ENCODE measurements around the gene GHR. TPM values are rescaled to one million over a fixed set of nuclear protein-coding genes. Genes with fewer than 3 reads are reported as not detected.

Gene GHR
- total RNA-seq: 10 to 100 TPM in 3 of 4 donors, 1 to 10 TPM in 1; 9.1 to 22.8 (median 12.7) TPM
- 1 to 10 TPM in 2 of 3 donors, under 1 TPM in 1; 0.46 to 3.0 (median 2.4) TPM for polyA plus RNA-seq

DNA sequence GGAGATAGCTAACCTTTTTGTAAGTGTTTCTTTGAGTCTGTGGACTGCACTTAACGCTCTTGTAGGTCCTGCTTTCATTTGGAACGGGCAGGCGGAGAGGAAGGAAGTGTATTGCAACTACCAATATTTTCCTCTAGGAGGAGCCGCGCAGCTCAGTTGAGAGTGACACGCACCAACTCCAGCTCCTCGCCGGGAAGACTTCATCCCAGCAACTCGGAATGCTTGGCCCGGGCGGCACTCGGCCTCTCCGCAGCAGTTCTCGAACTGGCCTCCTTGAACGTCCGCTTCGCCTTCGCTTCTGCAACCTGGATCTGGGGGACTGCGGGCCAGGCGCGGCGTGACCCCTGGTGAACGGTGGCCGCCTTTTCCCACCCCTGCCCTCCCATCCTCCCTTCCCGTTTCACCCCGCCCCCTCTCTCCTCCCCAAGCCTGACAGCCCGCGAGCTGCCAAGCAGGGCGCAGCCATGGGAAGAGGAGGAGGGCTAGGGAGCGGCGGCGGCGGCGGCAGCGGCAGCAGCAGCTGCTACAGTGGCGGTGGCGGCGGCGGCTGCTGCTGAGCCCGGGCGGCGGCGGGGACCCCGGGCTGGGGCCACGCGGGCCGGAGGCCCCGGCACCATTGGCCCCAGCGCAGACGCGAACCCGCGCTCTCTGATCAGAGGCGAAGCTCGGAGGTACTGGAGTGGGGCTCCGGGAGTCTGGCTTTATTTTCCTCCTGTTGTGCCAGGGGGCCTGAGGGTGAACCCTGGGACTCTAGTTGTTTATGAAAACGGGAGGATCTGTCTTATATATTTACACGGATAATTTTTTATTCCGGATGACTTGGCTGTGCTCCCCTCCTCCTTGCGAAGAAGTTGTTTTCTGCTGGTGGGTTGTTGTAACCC is at the start of gene GHR:
Gene GHR (plus strand): TSS at position 155 of the 881 bp plus-strand sequence. CDS start 142,436 bp downstream, outside the sequence.
- H3K9me3 ChIP-seq: no peaks in the 10 kb centered on the region
- H3K36me3 ChIP-seq: no peaks in the 10 kb centered on the region
- peak within 1 kb of the TSS; percentile 86 to 91 (median 90) for H3K27ac ChIP-seq
- H3K4me3 ChIP-seq: peak within 1 kb of the TSS; percentile 58 to 70 (median 66)
- no peaks in the 10 kb centered on the region for H3K27me3 ChIP-seq
- TF ChIP-seq POLR2AphosphoS5 (IDR thresholded peaks at IDR 0.05): peak; percentile 5 to 62 (median 40)
- no peak for TF ChIP-seq EP300 (IDR thresholded peaks at IDR 0.05)
- TF ChIP-seq POLR2A (IDR thresholded peaks at IDR 0.05): no peak
- TF ChIP-seq, protein P1, sequence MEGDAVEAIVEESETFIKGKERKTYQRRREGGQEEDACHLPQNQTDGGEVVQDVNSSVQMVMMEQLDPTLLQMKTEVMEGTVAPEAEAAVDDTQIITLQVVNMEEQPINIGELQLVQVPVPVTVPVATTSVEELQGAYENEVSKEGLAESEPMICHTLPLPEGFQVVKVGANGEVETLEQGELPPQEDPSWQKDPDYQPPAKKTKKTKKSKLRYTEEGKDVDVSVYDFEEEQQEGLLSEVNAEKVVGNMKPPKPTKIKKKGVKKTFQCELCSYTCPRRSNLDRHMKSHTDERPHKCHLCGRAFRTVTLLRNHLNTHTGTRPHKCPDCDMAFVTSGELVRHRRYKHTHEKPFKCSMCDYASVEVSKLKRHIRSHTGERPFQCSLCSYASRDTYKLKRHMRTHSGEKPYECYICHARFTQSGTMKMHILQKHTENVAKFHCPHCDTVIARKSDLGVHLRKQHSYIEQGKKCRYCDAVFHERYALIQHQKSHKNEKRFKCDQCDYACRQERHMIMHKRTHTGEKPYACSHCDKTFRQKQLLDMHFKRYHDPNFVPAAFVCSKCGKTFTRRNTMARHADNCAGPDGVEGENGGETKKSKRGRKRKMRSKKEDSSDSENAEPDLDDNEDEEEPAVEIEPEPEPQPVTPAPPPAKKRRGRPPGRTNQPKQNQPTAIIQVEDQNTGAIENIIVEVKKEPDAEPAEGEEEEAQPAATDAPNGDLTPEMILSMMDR (IDR thresholded peaks at IDR 0.05): peak; percentile 72 to 88 (median 80)
- intact Hi-C loops (cut with DNase I): loop anchor here (1.0 to 10.0 kb wide), 5 partner anchors 71 to 344 kb away; no protein-coding TSS in a partner anchor
- 1 to 2% methylated on average over 60 of the region's 60 CpGs for WGBS, 2 donors
- DNase-seq: peak; percentile 93
- H3K4me1 ChIP-seq: peaks cover 0 to 35% (median 29%) of the 10 kb centered on the region in 4 donors

DNA sequence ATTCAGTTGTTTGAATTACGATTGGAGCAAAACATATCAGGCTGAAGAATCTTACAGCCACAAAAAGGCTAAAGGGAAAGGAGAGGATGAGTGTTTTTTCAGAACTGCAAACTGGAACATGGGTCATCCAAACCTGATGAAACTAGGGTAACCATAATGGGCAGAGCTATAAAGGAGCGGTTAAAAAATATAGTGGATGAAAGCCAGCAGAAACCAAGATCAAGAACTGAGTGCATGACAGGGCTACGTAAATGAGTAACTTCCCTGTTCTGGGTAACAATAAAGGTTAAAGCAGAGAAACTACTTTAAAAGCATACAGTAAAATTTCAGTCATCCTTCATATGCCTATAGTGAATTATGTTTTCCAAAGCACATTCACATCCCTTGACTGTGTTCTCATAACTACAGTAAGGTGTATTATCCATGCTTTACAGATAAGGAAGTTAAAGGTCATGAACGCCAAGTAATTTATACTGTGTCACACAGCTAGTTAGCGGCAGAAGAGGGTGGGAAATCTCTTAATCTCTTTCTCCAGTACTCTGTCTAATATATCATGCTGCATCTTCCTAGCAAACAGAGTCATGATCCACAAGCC is 48.5 kb upstream of the GHR start:
- no peak for TF ChIP-seq EP300 (IDR thresholded peaks at IDR 0.05)
- TF ChIP-seq POLR2AphosphoS5 (IDR thresholded peaks at IDR 0.05): no peak
- TF ChIP-seq, protein P1 (IDR thresholded peaks at IDR 0.05): no peak
- TF ChIP-seq POLR2A (IDR thresholded peaks at IDR 0.05): no peak
- Histone ChIP-seq H3K36me3 (no peaks in the 10 kb centered on the region), H3K9me3 (no peaks in the 10 kb centered on the region), H3K4me1 (no peaks in the 10 kb centered on the region), H3K27ac (no peak overlapping the region), H3K4me3 (no peak overlapping the region), H3K27me3 (no peaks in the 10 kb centered on the region)
- 23 to 72% methylated on average over 5 of the region's 5 CpGs for WGBS, 2 donors
- intact Hi-C loops (cut with DNase I): no loop called here
- DNase-seq: no peak

DNA sequence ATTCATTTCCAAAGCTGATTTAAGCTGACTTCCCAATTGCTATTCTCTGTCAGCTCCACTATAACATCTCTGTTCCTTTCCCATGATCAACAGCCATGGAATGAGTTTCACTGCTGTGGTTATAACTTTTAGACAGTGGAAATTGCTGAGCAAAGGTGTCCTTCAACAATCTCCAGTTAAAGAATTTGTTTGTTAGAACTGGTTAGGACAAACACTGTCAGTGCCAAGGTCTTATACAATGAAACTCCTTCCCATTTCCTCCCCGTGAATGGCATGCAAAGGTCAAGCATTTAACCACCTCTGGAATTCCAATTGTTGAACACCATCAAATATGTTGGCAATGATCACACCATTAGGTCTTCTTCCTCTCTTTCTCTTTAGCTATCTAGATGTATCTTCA is 45.7 kb upstream of the GHR start:
- Histone ChIP-seq H3K4me1 (no peaks in the 10 kb centered on the region), H3K36me3 (no peaks in the 10 kb centered on the region), H3K27ac (no peak overlapping the region), H3K9me3 (no peaks in the 10 kb centered on the region), H3K4me3 (no peak overlapping the region), H3K27me3 (no peaks in the 10 kb centered on the region)
- intact Hi-C loops (cut with DNase I): no loop called here
- DNase-seq: no peak
- TF ChIP-seq POLR2A (IDR thresholded peaks at IDR 0.05) (no peak), EP300 (IDR thresholded peaks at IDR 0.05) (no peak)
- WGBS, 2 donors: 5 to 34% methylated on average over 1 of the region's 1 CpG

DNA sequence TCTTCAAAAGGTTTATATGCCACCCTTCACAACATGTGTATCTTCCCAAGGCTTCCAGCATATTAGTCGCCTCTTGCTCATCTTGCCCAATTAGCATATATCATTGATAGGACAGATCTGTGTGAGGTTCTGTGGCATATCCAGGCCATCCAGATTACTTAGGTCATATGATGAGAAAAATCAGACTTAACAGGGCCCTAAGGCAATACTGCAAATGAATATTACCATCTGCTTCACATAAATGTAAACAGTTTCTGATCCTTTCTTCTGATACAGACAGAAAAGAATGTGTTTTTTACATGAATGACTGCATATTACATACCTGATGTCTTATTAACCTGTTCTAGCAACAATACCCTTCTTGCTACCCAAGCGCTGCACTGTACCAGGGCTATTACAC is 41.3 kb upstream of the GHR start:
- intact Hi-C loops (cut with DNase I): no loop called here
- 98 to 99% methylated on average over 2 of the region's 2 CpGs for WGBS, 2 donors
- Histone ChIP-seq H3K36me3 (no peaks in the 10 kb centered on the region), H3K9me3 (no peaks in the 10 kb centered on the region), H3K4me3 (no peak overlapping the region), H3K27me3 (no peaks in the 10 kb centered on the region), H3K4me1 (no peaks in the 10 kb centered on the region), H3K27ac (no peak overlapping the region)
- no peak for TF ChIP-seq EP300 (IDR thresholded peaks at IDR 0.05)
- no peak for TF ChIP-seq POLR2A (IDR thresholded peaks at IDR 0.05)
- TF ChIP-seq POLR2AphosphoS5 (IDR thresholded peaks at IDR 0.05): no peak
- TF ChIP-seq, protein P1 (IDR thresholded peaks at IDR 0.05): no peak
- DNase-seq: no peak

DNA sequence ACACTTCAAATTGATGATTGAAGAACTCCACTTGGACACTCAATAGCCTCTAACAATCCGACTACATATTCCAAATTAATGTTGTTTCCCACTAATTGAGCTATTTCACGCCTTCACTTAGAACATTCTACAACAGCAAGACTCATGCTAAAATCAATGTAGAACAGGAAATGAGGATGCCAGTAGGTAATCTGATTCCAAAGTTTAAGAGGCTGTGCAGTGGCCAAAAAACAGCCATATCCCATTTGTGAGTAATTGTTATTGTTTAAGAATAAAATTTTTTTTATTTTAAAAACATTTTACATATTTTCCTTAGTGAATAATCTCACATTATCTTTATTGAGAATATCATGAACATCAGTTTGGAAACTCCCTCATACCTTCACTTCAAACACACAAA is 35.7 kb upstream of the GHR start:
- 86 to 88% methylated on average over 2 of the region's 2 CpGs for WGBS, 2 donors
- Histone ChIP-seq H3K4me1 (no peaks in the 10 kb centered on the region), H3K9me3 (no peaks in the 10 kb centered on the region), H3K27me3 (no peaks in the 10 kb centered on the region), H3K27ac (no peak overlapping the region), H3K4me3 (no peak overlapping the region), H3K36me3 (no peaks in the 10 kb centered on the region)
- no peak for DNase-seq
- intact Hi-C loops (cut with DNase I): no loop called here
- TF ChIP-seq EP300 (IDR thresholded peaks at IDR 0.05) (no peak), POLR2A (IDR thresholded peaks at IDR 0.05) (no peak), POLR2AphosphoS5 (IDR thresholded peaks at IDR 0.05) (no peak)
- TF ChIP-seq, protein P1 (IDR thresholded peaks at IDR 0.05): no peak
